SJCRH30 (cell line): Measurements from ENCODE around the gene ABHD6. TPM values are rescaled to one million over a fixed set of nuclear protein-coding genes. Genes with fewer than 3 reads are reported as not detected.

Experiments used
- DNase-seq, 2 experiments: peaks; one replicate each; pipeline ENCODE4 v3.0.0-alpha.2; 2015 to 2020
- H3K27ac ChIP-seq: fragments of 250-450 bp; sonication (Bioruptor Pico); 2 replicates; pipeline ENCODE4 v1.5.1; 2020; ENCODE audit warnings: mild to moderate bottlenecking, moderate library complexity
- H3K27me3 ChIP-seq: fragments of 250-450 bp; sonication (Bioruptor Pico); 2 replicates; pipeline ENCODE4 v1.5.1; 2020; ENCODE audit warnings: mild to moderate bottlenecking, moderate library complexity
- H3K36me3 ChIP-seq: fragments of 250-450 bp; sonication (Bioruptor Pico); 2 replicates; pipeline ENCODE4 v1.5.1; 2020; ENCODE audit warnings: mild to moderate bottlenecking, moderate library complexity
- H3K4me1 ChIP-seq: fragments of 250-450 bp; sonication (Bioruptor Pico); 2 replicates; pipeline ENCODE4 v1.5.1; 2020; ENCODE audit warnings: mild to moderate bottlenecking, moderate library complexity
- H3K4me3 ChIP-seq: fragments of 250-450 bp; sonication (Bioruptor Pico); 2 replicates; pipeline ENCODE4 v1.5.1; 2020; ENCODE audit warnings: mild to moderate bottlenecking, moderate library complexity
- H3K9me3 ChIP-seq: fragments of 250-450 bp; sonication (Bioruptor Pico); replicated peaks from 2 replicates; pipeline ENCODE4 v1.5.1; 2020; ENCODE audit warnings: mild to moderate bottlenecking, moderate library complexity
- total RNA-seq: library from RNA; depleted of rRNA; stranded (reverse); fragments of >200 nt; shearing (Covaris generic); gene quantifications from 2 replicates; pipeline ENCODE4 v1.2.3, GENCODE V29; 2014; rRNA removed

ABHD6 gene
- 4.3 and 4.6 TPM in 2 replicates for total RNA-seq

- Histone ChIP-seq H3K36me3 (no peaks in the 10 kb centered on the region), H3K27ac (no peak within 1 kb of the TSS), H3K4me3 (peak within 1 kb of the TSS; percentile 85), H3K9me3 (no peaks in the 10 kb centered on the region), H3K4me1 (no peaks in the 10 kb centered on the region), H3K27me3 (no peaks in the 10 kb centered on the region)
- DNase-seq, result peak; percentile 57 to 67
These were observed at the start of gene ABHD6 for GRCh38 chr3:58237238-58237940. TSS of gene ABHD6 (plus strand) at chr3:58237792. CDS start at chr3:58256587, 18,795 bp downstream.

DNA sequence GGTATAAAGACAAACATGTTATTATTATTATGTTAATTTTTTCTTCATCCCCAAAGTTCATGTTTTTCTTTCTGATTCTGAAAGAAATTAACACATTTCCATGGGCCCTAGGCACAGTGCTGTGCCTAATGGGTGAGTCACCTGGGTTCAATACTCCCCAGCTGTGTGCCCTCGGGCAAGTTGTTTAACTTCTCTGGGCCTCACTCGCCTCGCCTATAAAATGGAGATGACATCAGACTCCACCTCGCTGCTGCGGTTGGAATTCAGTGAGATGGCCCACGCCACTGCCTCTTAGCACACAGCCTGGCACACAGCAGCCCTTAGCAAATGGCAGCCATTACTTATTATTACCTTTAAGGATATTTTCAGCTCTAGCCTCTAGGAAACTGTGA, 49.4 kb upstream of the ABHD6 start:
- Histone ChIP-seq H3K9me3 (no peaks in the 10 kb centered on the region), H3K4me1 (peaks cover 9% of the 10 kb centered on the region), H3K27me3 (no peaks in the 10 kb centered on the region), H3K36me3 (no peaks in the 10 kb centered on the region), H3K27ac (peak overlapping the region; percentile 20; the same call in 1 of the 2 replicates), H3K4me3 (no peak overlapping the region)
- DNase-seq, result peak; percentile 62 to 81

DNA sequence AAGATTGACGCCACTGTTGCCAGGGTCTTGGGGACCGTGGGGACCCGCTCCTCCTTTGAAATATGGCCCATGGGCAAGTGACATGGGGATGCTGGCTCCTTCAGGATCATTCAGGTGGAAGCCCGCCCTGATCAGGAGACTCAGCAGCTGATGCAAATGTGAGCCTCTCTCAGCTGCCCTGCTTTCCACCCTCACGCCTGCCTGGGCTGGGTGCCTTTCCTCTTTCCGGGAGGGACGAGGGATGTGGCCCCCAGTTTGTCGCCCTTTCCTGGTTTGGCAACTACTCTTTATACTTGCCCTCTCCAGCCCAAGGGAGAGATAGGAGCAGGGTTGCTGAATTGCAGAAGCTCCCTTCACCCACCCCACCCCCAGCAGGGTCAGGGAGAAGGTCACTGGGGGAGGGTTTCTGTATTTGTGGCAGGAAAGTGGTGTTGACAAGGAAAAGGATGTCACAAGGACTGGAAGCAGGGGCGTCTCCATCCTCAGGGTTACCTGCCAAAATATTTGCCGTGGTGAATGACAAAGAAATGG, 48.6 kb upstream of the ABHD6 start:
- no peak overlapping the region for H3K27ac ChIP-seq
- no peaks in the 10 kb centered on the region for H3K9me3 ChIP-seq
- H3K27me3 ChIP-seq, result no peaks in the 10 kb centered on the region
- H3K4me3 ChIP-seq, result no peak overlapping the region
- no peak for DNase-seq
- peaks cover 9% of the 10 kb centered on the region for H3K4me1 ChIP-seq
- no peaks in the 10 kb centered on the region for H3K36me3 ChIP-seq

- H3K36me3 ChIP-seq, result no peaks in the 10 kb centered on the region
These were observed 47.9 kb upstream of the ABHD6 start for GRCh38 chr3:58189691-58190090.

GRCh38 chr3:58190291-58190690, 47.3 kb upstream of the ABHD6 start:
- Histone ChIP-seq H3K4me3 (no peak overlapping the region), H3K9me3 (no peaks in the 10 kb centered on the region), H3K27me3 (no peaks in the 10 kb centered on the region), H3K36me3 (no peaks in the 10 kb centered on the region), H3K27ac (no peak overlapping the region), H3K4me1 (peaks cover 9% of the 10 kb centered on the region)
- no peak for DNase-seq

More at GRCh38 chr3:58189691-58190090, 47.9 kb upstream of the ABHD6 start:
- H3K27me3 ChIP-seq, result no peaks in the 10 kb centered on the region
- no peaks in the 10 kb centered on the region for H3K9me3 ChIP-seq
- no peak for DNase-seq
- no peak overlapping the region for H3K27ac ChIP-seq
- no peak overlapping the region for H3K4me3 ChIP-seq
- H3K4me1 ChIP-seq, result peaks cover 9% of the 10 kb centered on the region

GRCh38 chr3:58190882-58191281, 46.7 kb upstream of the ABHD6 start:
- peaks cover 9% of the 10 kb centered on the region for H3K4me1 ChIP-seq
- no peaks in the 10 kb centered on the region for H3K36me3 ChIP-seq
- H3K27ac ChIP-seq, result no peak overlapping the region
- no peaks in the 10 kb centered on the region for H3K9me3 ChIP-seq
- H3K4me3 ChIP-seq, result no peak overlapping the region
- DNase-seq, result no peak
- no peaks in the 10 kb centered on the region for H3K27me3 ChIP-seq

GRCh38 chr3:58191361-58191991, 46.1 kb upstream of the ABHD6 start:
- Histone ChIP-seq H3K27ac (no peak overlapping the region), H3K4me3 (no peak overlapping the region), H3K4me1 (peaks cover 9% of the 10 kb centered on the region), H3K27me3 (no peaks in the 10 kb centered on the region), H3K36me3 (no peaks in the 10 kb centered on the region), H3K9me3 (no peaks in the 10 kb centered on the region)
- DNase-seq, result no peak

DNA sequence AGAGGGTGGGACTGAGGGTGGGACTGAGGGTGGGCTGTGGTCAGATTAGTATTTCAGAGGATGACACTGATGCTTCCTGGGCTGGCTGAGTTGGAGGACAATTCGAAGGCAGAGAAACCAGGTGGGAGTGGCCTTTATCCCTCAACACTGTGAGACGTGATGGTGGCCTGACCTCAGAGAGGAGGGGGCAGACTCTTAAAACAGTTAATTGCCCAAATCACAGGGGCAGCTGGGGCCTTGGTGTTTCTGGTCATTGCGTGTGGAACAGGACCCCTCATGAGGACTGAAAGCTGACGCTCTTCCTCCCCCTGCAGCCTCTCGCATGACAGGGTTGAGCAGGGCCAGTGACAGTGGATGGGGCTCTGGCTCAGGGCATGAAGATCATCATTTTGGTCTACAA, 45.5 kb upstream of the ABHD6 start:
- H3K4me3 ChIP-seq, result no peak overlapping the region
- H3K4me1 ChIP-seq, result peaks cover 9% of the 10 kb centered on the region
- H3K36me3 ChIP-seq, result no peaks in the 10 kb centered on the region
- no peak overlapping the region for H3K27ac ChIP-seq
- H3K27me3 ChIP-seq, result no peaks in the 10 kb centered on the region
- no peak for DNase-seq
- H3K9me3 ChIP-seq, result no peaks in the 10 kb centered on the region

GRCh38 chr3:58193682-58194407, 43.7 kb upstream of the ABHD6 start:
- Histone ChIP-seq H3K4me1 (no peaks in the 10 kb centered on the region), H3K4me3 (no peak overlapping the region), H3K27ac (no peak overlapping the region), H3K9me3 (no peaks in the 10 kb centered on the region), H3K36me3 (no peaks in the 10 kb centered on the region), H3K27me3 (no peaks in the 10 kb centered on the region)
- DNase-seq, result no peak

DNA sequence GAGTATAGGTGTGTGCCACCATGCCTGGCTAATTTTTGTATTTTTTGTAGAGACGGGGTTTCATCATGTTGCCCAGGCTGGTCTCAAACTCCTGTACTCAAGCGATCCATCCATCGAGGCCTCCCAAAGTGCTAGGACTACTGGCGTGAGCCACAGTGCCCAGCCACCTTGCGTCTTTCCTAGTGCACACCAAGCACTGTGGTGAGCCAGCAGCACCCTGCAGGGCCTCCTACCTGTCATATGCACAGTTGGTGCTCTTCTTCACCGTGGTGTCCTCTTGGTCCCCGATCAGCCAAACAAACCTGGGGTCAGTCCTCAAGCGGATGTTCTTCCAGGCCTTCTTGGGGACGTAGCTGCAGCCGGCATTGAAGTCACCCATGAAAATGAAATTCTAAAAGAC, 40.0 kb upstream of the ABHD6 start:
- Histone ChIP-seq H3K27ac (no peak overlapping the region), H3K36me3 (no peaks in the 10 kb centered on the region), H3K9me3 (no peaks in the 10 kb centered on the region), H3K4me1 (no peaks in the 10 kb centered on the region), H3K27me3 (no peaks in the 10 kb centered on the region), H3K4me3 (no peak overlapping the region)
- no peak for DNase-seq

DNA sequence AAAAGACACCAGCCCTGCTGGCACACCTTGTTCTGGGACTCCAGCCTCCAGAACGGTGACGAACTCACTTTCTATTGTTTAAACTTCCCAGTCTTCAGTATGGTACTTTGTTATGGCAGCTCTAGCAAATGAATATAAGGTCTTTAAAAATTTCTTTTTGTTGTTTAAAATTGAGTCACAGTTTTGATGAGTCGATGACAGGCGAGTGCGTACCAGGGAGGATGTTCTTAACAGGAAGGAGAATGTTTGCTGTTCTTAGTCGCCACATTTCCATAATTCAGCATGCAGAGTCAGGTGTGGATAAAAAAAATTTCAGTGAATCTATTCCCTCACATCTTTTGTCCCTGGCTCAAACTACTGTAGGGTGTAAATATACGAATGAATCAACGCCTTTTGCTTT, 39.2 kb upstream of the ABHD6 start:
- Histone ChIP-seq H3K27ac (no peak overlapping the region), H3K9me3 (no peaks in the 10 kb centered on the region), H3K27me3 (no peaks in the 10 kb centered on the region), H3K36me3 (no peaks in the 10 kb centered on the region), H3K4me1 (no peaks in the 10 kb centered on the region), H3K4me3 (no peak overlapping the region)
- no peak for DNase-seq

- Histone ChIP-seq H3K27me3 (no peaks in the 10 kb centered on the region), H3K36me3 (no peaks in the 10 kb centered on the region), H3K4me1 (no peaks in the 10 kb centered on the region), H3K27ac (no peak overlapping the region), H3K4me3 (no peak overlapping the region), H3K9me3 (no peaks in the 10 kb centered on the region)
- DNase-seq, result no peak
These were observed 38.8 kb upstream of the ABHD6 start for GRCh38 chr3:58198804-58199203.

DNA sequence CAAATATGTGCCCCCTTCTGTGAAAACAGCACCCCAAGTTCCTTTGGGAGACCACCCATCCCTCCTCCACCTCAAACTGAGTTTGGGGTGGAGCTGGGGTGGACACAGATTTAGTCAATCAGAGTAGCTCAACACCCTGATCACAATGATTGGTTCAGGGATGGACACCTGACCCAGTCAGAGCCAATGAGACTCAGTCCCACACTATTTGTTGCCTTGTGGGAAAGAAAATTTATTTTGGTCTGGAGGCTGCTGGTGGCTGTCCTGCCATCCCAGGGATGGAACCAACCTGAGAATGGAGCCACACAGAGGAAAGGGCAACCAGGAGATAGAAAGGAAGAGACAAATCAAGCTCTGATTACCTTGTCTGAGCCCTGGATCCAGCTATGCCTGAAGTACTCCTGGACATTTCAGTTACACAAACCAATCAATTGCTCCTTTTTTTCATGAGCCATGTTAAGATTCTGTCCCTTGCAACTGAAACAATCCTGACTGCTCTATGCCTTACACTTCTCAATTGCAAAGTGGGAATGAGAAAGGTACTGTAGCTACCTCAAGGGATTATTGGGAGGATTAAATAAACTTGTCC, 37.4 kb upstream of the ABHD6 start:
- DNase-seq, result no peak
- no peaks in the 10 kb centered on the region for H3K9me3 ChIP-seq

GRCh38 chr3:58200846-58201355, 36.7 kb upstream of the ABHD6 start:
- no peak for DNase-seq
- Histone ChIP-seq H3K9me3 (no peaks in the 10 kb centered on the region), H3K27me3 (no peaks in the 10 kb centered on the region), H3K4me1 (no peaks in the 10 kb centered on the region), H3K36me3 (no peaks in the 10 kb centered on the region), H3K4me3 (no peak overlapping the region), H3K27ac (no peak overlapping the region)

More for the DNA sequence above, 37.4 kb upstream of the ABHD6 start:
- Histone ChIP-seq H3K4me3 (no peak overlapping the region), H3K27me3 (no peaks in the 10 kb centered on the region), H3K36me3 (no peaks in the 10 kb centered on the region), H3K4me1 (no peaks in the 10 kb centered on the region), H3K27ac (no peak overlapping the region)
